GM12878 (cell line): ENCODE measurements around the gene SELENOP. TPM values are rescaled to one million over a fixed set of nuclear protein-coding genes. Genes with fewer than 3 reads are reported as not detected.

ENCODE experiments used
- ATAC-seq: fragments of 200-7000 bp; cut with Tn5 transposase; 3 replicates; pipeline ENCODE4 v1.9.1; 2020; ENCODE audit warnings: mild to moderate bottlenecking, moderate library complexity
- Bru-seq: library from RNA; stranded (reverse); fragments of 400-500 nt; gene quantifications from one replicate; lab custom pipeline; 2021; lab: Mats Ljungman, UMichigan
- BruChase-seq, 2 experiments: library from RNA; stranded (reverse); fragments of 400-500 nt; gene quantifications; one replicate each; lab custom pipeline; 2021; lab: Mats Ljungman, UMichigan
- BruUV-seq: library from RNA; stranded (reverse); fragments of 400-500 nt; replicated peaks from 2 replicates; lab custom pipeline; 2021; lab: Mats Ljungman, UMichigan
- CTCF ChIA-PET: fragments of 300-600 bp; sonication (Branson Sonifier 250); formaldehyde crosslinking; extraction: SDS; loops from one replicate; lab custom pipeline; 2021; ENCODE audit warnings: inconsistent platforms; lab: Yijun Ruan, JAX
- POLR2A ChIA-PET: fragments of 350-600 bp; formaldehyde crosslinking; extraction: SDS; loops from one replicate; lab custom pipeline; 2021; ENCODE audit warnings: inconsistent platforms; lab: Charles Lee
- RAD21 ChIA-PET: fragments of 300-600 bp; sonication (Branson Sonifier 250); formaldehyde crosslinking; loops from one replicate; lab custom pipeline; 2023; ENCODE audit warnings: antibody characterized with exemption; ENCODE audit not compliant: unreplicated experiment; lab: Charles Lee
- SMC1A ChIA-PET: fragments of 300-600 bp; sonication (Branson Sonifier 250); formaldehyde crosslinking; loops from one replicate; lab custom pipeline; 2023; ENCODE audit not compliant: unreplicated experiment, uncharacterized antibody; lab: Charles Lee
- DNase-seq: peaks from one replicate; pipeline ENCODE4 v3.0.0-alpha.2; 2011; ENCODE audit warnings: low read depth, low spot score
- FAIRE-seq: peaks from 3 replicates; lab custom pipeline; 2011; peaks lifted over from hg19 to GRCh38; lab: Jason Lieb, UNC
- H2AFZ ChIP-seq: 2 replicates; pipeline ENCODE4 v1.6.0; 2011; ENCODE audit warnings: low read depth, low read length, control low read depth; ENCODE audit not compliant: control insufficient read depth
- H3K27ac ChIP-seq: 2 replicates; pipeline ENCODE4 v1.5.1; 2011; ENCODE audit warnings: control low read depth; ENCODE audit not compliant: control insufficient read depth, insufficient read depth
- H3K27me3 ChIP-seq, 2 experiments: replicated peaks in 1 of 2; 2 replicates each; pipeline versions ENCODE4 v1.6.0 to v1.6.1; 2011; ENCODE audit warnings: low read length in 1 of 2; ENCODE audit not compliant: control insufficient read depth in 2 of 2, insufficient read depth in 2 of 2
- H3K36me3 ChIP-seq, 2 experiments: 2 replicates each; pipeline ENCODE4 v1.5.1; 2011; ENCODE audit warnings: low read length in 1 of 2; ENCODE audit not compliant: control insufficient read depth in 2 of 2, insufficient read depth in 2 of 2
- H3K4me1 ChIP-seq: 2 replicates; pipeline ENCODE4 v1.6.1; 2011; ENCODE audit warnings: mild to moderate bottlenecking, low read length, moderate library complexity, mixed read lengths; ENCODE audit not compliant: control insufficient read depth, insufficient read depth
- H3K4me2 ChIP-seq: 2 replicates; pipeline ENCODE4 v1.6.0; 2011; ENCODE audit warnings: control low read depth; ENCODE audit not compliant: control insufficient read depth, insufficient read depth
- H3K4me3 ChIP-seq: fragments of 200-600 bp; sonication (generic); 2 replicates; pipeline ENCODE4 v1.5.1; 2016
- H3K79me2 ChIP-seq: 2 replicates; pipeline ENCODE4 v1.6.0; 2011; ENCODE audit warnings: low read length; ENCODE audit not compliant: control insufficient read depth, insufficient read depth
- H3K9ac ChIP-seq: 2 replicates; pipeline ENCODE4 v1.8.0; 2011; ENCODE audit warnings: low read length, control low read depth, mixed read lengths; ENCODE audit not compliant: control insufficient read depth, insufficient read depth
- H3K9me3 ChIP-seq: replicated peaks from 3 replicates; pipeline ENCODE4 v1.5.1; 2011; ENCODE audit warnings: mild to moderate bottlenecking, low read length; ENCODE audit not compliant: control insufficient read depth, insufficient read depth
- H4K20me1 ChIP-seq: 2 replicates; pipeline ENCODE4 v1.6.0; 2011; ENCODE audit not compliant: control insufficient read depth, insufficient read depth
- ATF7 ChIP-seq: fragments of 450-650 bp; IDR thresholded peaks from 2 replicates; pipeline ENCODE4 v1.6.1; 2016; ENCODE audit warnings: low read depth, mild to moderate bottlenecking
- IKZF2 ChIP-seq, 2 experiments: fragments of 450-650 bp; IDR thresholded peaks; 2 replicates each; pipeline ENCODE4 v1.6.1; 2017; ENCODE audit warnings: mild to moderate bottlenecking in 2 of 2, moderate library complexity in 2 of 2
- MXI1 ChIP-seq: fragments of 150-350 bp; IDR thresholded peaks from 2 replicates; pipeline ENCODE4 v1.6.1; 2011; ENCODE audit warnings: low read depth, mild to moderate bottlenecking, inconsistent platforms, low read length, improper control_type of control experiment
- MYB ChIP-seq: fragments of 150-350 bp; IDR thresholded peaks from 2 replicates; pipeline ENCODE4 v1.6.1; 2014; ENCODE audit warnings: mild to moderate bottlenecking, low read depth, low read length, borderline replicate concordance
- POLR2AphosphoS5 ChIP-seq: IDR thresholded peaks from 2 replicates; pipeline ENCODE4 v1.6.1; 2011; ENCODE audit warnings: mild to moderate bottlenecking, low read length, inconsistent platforms
- SP1 ChIP-seq: IDR thresholded peaks from one replicate; pipeline ENCODE4 v1.6.1; 2011; ENCODE audit warnings: low read depth, low read length
- WGBS: methylation state at CpG from one replicate; pipeline ENCODE4 v1.1.6; 2016; ENCODE audit warnings: low lambda C conversion rate; ENCODE audit not compliant: insufficient replicate concordance, insufficient coverage; ENCODE audit errors: missing lambda C conversion rate; 5-methylcytosine and 5-hydroxymethylcytosine counted together
- in situ Hi-C: fragments of 300-500 bp; cut with MboI; formaldehyde crosslinking; loops from 9 replicates; pipeline ENCODE4 v1.14.3; 2018; ENCODE audit warnings: mixed read lengths
- intact Hi-C: fragments of 100-400 bp; cut with micrococcal nuclease; formaldehyde crosslinking; loops from one replicate; pipeline ENCODE4 v1.14.2; 2022; ENCODE audit not compliant: unreplicated experiment
- long read RNA-seq, 2 experiments: library from polyadenylated mRNA; unstranded; transcript quantifications; one replicate each; pipeline ENCODE4 v2.0.0, GENCODE V29; 2019 to 2020
- polyA minus RNA-seq, 3 experiments: library from RNA; depleted of rRNA, polyadenylated mRNA; stranded (reverse); fragments of >200 nt; gene quantifications; 2 replicates each; pipeline ENCODE4 v1.2.3, GENCODE V29; 2011
- polyA plus RNA-seq, 11 experiments: library from polyadenylated mRNA; depleted of rRNA in 4 of 11; unstranded in 6 of 11; stranded (reverse) in 5 of 11; fragments of >200 nt; fragmentation: Nextera tagmentation in 4 of 11; fragmentation: Illumina TruSeq in 1 of 11; extraction: Ambion mirVana in 4 of 11; extraction: Trizol in 1 of 11; gene quantifications; 1 replicate in 1 of 11; 2 replicates in 10 of 11; pipeline versions ENCODE4 v1.2.1 to v1.2.3, GENCODE V29; 2011 to 2016; ENCODE audit warnings: inconsistent platforms in 2 of 11, missing spikeins in 2 of 11, low read depth in 1 of 11
- total RNA-seq, 4 experiments: library from RNA; depleted of rRNA in 3 of 4; stranded (reverse); fragments of >200 nt in 3 of 4; fragmentation: Illumina TruSeq in 1 of 4; extraction: Trizol in 1 of 4; gene quantifications; 2 replicates each; pipeline versions ENCODE4 v1.2.1 to v1.2.3, GENCODE V29; 2013 to 2021
- TF ChIP-seq, protein P1 (sequence below): fragments of 450-650 bp; IDR thresholded peaks from 2 replicates; pipeline ENCODE4 v1.6.1; 2016; ENCODE audit warnings: mild to moderate bottlenecking
- TF ChIP-seq, protein P2 (sequence below): IDR thresholded peaks from 2 replicates; pipeline ENCODE4 v1.6.1; 2011; ENCODE audit warnings: borderline replicate concordance, low read depth, mild to moderate bottlenecking, moderate library complexity, low read length; ENCODE audit not compliant: insufficient read depth, poor library complexity, severe bottlenecking
- TF ChIP-seq, protein P3 (sequence below): fragments of 150-350 bp; IDR thresholded peaks from 2 replicates; pipeline ENCODE4 v1.6.1; 2016; ENCODE audit warnings: low read depth, low read length

The SELENOP gene, protein sequence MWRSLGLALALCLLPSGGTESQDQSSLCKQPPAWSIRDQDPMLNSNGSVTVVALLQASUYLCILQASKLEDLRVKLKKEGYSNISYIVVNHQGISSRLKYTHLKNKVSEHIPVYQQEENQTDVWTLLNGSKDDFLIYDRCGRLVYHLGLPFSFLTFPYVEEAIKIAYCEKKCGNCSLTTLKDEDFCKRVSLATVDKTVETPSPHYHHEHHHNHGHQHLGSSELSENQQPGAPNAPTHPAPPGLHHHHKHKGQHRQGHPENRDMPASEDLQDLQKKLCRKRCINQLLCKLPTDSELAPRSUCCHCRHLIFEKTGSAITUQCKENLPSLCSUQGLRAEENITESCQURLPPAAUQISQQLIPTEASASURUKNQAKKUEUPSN
- 0.10 TPM in 1 of 2 replicates, not detected in the other for total RNA-seq (2013; cell fraction: nucleolus; rRNA removed)
- total RNA-seq (2014; rRNA removed) (0.05 TPM in 1 of 2 replicates, not detected in the other), total RNA-seq (2014; rRNA removed; fragmentation: Illumina TruSeq; extraction: Trizol) (0.27 TPM in 1 of 2 replicates, not detected in the other), total RNA-seq (2021) (0.95 and 1.0 TPM in 2 replicates), polyA plus RNA-seq (2011; rRNA removed) (5.0 and 5.1 TPM in 2 replicates), polyA plus RNA-seq (2014; fragmentation: Illumina TruSeq; extraction: Trizol) (not detected in 2 replicates), polyA plus RNA-seq (2014; fragmentation: Nextera tagmentation; extraction: Ambion mirVana) (under 1 TPM; 0.08 to 0.60 TPM), polyA plus RNA-seq (2014; rRNA removed) (0.13 TPM in 1 of 2 replicates, not detected in the other), polyA plus RNA-seq (2016; fragmentation: Nextera tagmentation; extraction: Ambion mirVana) (1 to 10 TPM in 1 of 2 experiments, under 1 TPM in 1; 0.88 to 1.2 TPM), polyA minus RNA-seq (2011; rRNA and poly(A)+ RNA removed) (1.4 and 4.6 TPM in 2 replicates), Bru-seq, nascent RNA (percentile 25 among the genes with signal in this experiment), BruChase-seq, experiment 1, labeled RNA remaining after a 6-hour chase (percentile 24 among the genes with signal in this experiment), BruChase-seq, experiment 2, labeled RNA remaining after a 2-hour chase (percentile 21 among the genes with signal in this experiment)
- polyA plus RNA-seq (2011; ENCODE audit: low read depth): 0.30 TPM
- 2.8 and 3.6 TPM in 2 replicates for polyA plus RNA-seq (2011; cell fraction: cytosol; rRNA removed)
- polyA plus RNA-seq (2011; cell fraction: nucleus; rRNA removed): 0.70 and 1.8 TPM in 2 replicates
- polyA plus RNA-seq (2012): 0.95 and 1.3 TPM in 2 replicates
- 3.6 TPM in 1 of 2 replicates, not detected in the other for polyA minus RNA-seq (2011; cell fraction: cytosol; rRNA and poly(A)+ RNA removed)
- polyA minus RNA-seq (2011; cell fraction: nucleus; rRNA and poly(A)+ RNA removed): 2.3 and 2.4 TPM in 2 replicates
- long read RNA-seq, experiment 1, partial matches to known transcripts: 0 of 2 reads
- long read RNA-seq, experiment 1, other reads (novel, unspliced or antisense): 0 of 2 reads
- long read RNA-seq, experiment 2, transcript SELENOP-214 (5 exons, 2,243 nt): major isoform, 5 of 6 reads
- long read RNA-seq, experiment 2, partial matches to known transcripts: 0 of 6 reads
- long read RNA-seq, experiment 2, other reads (novel, unspliced or antisense): 1 of 6 reads

DNA sequence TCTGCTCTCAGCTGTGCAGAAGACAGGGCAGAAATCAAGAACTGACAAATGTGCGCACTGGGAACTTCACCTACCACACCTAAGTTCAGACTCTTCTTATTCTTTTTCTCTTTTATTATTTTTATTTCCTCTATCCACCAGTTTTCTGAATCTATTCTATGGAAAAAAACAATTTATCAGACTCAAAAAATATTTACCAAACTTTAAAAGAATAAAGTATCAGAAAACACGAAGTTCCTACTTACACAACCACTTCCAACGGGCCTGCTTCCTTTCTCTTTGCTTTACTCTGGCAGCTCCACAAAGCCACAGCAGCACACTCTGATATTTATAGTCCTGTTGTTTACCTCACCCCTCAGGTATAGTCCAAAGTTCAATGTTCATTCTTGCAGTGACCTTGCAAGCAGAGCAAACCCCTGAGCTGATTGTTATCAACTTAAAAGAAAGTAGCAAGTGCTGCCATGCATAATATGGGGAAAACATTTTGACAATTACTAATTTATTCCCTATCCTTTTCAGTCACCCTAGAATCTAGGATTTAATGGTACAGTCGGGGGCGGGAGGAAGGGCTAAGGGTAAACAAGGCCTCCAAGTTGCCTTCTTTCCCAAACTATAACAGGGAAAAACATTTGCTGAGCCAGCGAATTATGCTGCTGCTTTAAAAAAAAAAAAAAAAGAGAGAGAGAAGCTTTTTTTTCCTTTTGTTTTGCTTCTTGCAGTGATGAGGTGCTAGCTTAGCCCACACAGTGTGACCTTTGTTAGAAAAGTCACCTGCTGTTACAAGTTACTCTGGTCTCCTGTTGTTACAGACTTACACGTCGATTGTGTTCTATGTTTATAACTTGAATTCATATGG is at the start of gene SELENOP:
Gene SELENOP (minus strand): TSS at position 302 of the 856 bp plus-strand sequence. CDS start 3,539 bp downstream, outside the sequence.
- ChIA-PET POLR2A (interaction anchor here (0.6 to 2.6 kb wide), 5 partner anchors 10 to 311 kb away, joined by 3 to 9 read pairs (median 4); no protein-coding TSS in a partner anchor), CTCF (interaction anchor here (0.7 to 1.4 kb wide), 5 partner anchors 11 to 182 kb away, joined by 3 to 5 read pairs (median 4); no protein-coding TSS in a partner anchor), SMC1A (interaction anchor here (1.0 to 4.5 kb wide), 5 partner anchors 17 to 143 kb away, joined by 3 to 34 read pairs (median 4); no protein-coding TSS in a partner anchor), RAD21 (interaction anchor here (0.6 to 1.7 kb wide), 9 partner anchors 10 to 78 kb away, joined by 3 to 7 read pairs (median 4); no protein-coding TSS in a partner anchor)
- Histone ChIP-seq H3K36me3 (no peaks in the 10 kb centered on the region), H3K27ac (no peak within 1 kb of the TSS), H3K4me2 (no peak within 1 kb of the TSS), H3K4me1 (no peaks in the 10 kb centered on the region), H3K9ac (no peak within 1 kb of the TSS), H3K9me3 (no peaks in the 10 kb centered on the region), H4K20me1 (no peaks in the 10 kb centered on the region), H2AFZ (no peak within 1 kb of the TSS), H3K27me3 (no peaks in the 10 kb centered on the region), H3K79me2 (no peaks in the 10 kb centered on the region), H3K4me3 (no peak within 1 kb of the TSS)
- ATAC-seq: peak; percentile 57; the same call in 2 of the 3 replicates
- BruUV-seq: no TSS peak
- DNase-seq: peak; percentile 8
- WGBS: 85% methylated on average over 7 of the region's 8 CpGs
- in situ Hi-C loops: no loop called here
- intact Hi-C loops: no loop called here
- FAIRE-seq: no peak
- TF ChIP-seq MYB: no peak
- peak; percentile 59 to 60; a peak in 2 of 4 replicates for TF ChIP-seq IKZF2 (IDR thresholded peaks at IDR 0.05)
- TF ChIP-seq, protein P1, sequence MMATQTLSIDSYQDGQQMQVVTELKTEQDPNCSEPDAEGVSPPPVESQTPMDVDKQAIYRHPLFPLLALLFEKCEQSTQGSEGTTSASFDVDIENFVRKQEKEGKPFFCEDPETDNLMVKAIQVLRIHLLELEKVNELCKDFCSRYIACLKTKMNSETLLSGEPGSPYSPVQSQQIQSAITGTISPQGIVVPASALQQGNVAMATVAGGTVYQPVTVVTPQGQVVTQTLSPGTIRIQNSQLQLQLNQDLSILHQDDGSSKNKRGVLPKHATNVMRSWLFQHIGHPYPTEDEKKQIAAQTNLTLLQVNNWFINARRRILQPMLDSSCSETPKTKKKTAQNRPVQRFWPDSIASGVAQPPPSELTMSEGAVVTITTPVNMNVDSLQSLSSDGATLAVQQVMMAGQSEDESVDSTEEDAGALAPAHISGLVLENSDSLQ: no peak
- TF ChIP-seq MXI1: no peak
- TF ChIP-seq SP1: no peak
- TF ChIP-seq, protein P2, sequence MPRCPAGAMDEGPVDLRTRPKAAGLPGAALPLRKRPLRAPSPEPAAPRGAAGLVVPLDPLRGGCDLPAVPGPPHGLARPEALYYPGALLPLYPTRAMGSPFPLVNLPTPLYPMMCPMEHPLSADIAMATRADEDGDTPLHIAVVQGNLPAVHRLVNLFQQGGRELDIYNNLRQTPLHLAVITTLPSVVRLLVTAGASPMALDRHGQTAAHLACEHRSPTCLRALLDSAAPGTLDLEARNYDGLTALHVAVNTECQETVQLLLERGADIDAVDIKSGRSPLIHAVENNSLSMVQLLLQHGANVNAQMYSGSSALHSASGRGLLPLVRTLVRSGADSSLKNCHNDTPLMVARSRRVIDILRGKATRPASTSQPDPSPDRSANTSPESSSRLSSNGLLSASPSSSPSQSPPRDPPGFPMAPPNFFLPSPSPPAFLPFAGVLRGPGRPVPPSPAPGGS: no peak
- no peak for TF ChIP-seq POLR2AphosphoS5
- TF ChIP-seq ATF7: peak; percentile 79
- TF ChIP-seq, protein P3, sequence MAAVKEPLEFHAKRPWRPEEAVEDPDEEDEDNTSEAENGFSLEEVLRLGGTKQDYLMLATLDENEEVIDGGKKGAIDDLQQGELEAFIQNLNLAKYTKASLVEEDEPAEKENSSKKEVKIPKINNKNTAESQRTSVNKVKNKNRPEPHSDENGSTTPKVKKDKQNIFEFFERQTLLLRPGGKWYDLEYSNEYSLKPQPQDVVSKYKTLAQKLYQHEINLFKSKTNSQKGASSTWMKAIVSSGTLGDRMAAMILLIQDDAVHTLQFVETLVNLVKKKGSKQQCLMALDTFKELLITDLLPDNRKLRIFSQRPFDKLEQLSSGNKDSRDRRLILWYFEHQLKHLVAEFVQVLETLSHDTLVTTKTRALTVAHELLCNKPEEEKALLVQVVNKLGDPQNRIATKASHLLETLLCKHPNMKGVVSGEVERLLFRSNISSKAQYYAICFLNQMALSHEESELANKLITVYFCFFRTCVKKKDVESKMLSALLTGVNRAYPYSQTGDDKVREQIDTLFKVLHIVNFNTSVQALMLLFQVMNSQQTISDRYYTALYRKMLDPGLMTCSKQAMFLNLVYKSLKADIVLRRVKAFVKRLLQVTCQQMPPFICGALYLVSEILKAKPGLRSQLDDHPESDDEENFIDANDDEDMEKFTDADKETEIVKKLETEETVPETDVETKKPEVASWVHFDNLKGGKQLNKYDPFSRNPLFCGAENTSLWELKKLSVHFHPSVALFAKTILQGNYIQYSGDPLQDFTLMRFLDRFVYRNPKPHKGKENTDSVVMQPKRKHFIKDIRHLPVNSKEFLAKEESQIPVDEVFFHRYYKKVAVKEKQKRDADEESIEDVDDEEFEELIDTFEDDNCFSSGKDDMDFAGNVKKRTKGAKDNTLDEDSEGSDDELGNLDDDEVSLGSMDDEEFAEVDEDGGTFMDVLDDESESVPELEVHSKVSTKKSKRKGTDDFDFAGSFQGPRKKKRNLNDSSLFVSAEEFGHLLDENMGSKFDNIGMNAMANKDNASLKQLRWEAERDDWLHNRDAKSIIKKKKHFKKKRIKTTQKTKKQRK: no peak
